ENCODE data around the gene SSU72.

GRCh38 chr1:1603671-1604373 is 29.2 kb upstream of the SSU72 start:
- TF ChIP-seq EP300 (IDR thresholded peaks at IDR 0.05) (no peak), CTCF (IDR thresholded peaks at IDR 0.05) (no peak)

Data from esophagus muscularis mucosa (tissue), 3 donors.